ENCODE measurements around the gene OR1F1. TPM values are rescaled to one million over a fixed set of nuclear protein-coding genes. Genes with fewer than 3 reads are reported as not detected.

OR1F1 gene
- total RNA-seq, 1 experiment from 2014 or later = not detected

DNA sequence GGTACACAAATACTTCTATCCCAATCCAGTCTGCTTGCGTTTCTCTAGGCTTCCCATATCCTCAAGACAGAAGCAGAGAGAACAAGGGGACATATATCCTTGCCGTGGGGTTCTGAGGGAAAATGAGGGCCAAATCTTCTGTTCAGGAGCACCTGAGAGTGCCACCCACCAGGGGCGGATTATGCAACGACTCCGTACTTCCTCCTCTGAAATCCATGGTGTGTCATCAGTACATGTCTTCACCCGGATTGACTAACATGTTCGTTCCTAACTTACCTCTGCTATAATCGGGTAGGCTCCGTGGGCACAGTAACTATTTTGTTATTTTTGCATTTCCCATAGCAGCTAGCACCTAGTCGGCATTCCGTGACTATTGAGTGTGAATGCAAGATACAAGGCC is 54.7 kb downstream of the OR1F1 start:
- CTCF ChIA-PET = no interaction called here

GRCh38 chr16:3243882-3244281 is 55.9 kb downstream of the OR1F1 start:
- TF ChIP-seq, protein P1, sequence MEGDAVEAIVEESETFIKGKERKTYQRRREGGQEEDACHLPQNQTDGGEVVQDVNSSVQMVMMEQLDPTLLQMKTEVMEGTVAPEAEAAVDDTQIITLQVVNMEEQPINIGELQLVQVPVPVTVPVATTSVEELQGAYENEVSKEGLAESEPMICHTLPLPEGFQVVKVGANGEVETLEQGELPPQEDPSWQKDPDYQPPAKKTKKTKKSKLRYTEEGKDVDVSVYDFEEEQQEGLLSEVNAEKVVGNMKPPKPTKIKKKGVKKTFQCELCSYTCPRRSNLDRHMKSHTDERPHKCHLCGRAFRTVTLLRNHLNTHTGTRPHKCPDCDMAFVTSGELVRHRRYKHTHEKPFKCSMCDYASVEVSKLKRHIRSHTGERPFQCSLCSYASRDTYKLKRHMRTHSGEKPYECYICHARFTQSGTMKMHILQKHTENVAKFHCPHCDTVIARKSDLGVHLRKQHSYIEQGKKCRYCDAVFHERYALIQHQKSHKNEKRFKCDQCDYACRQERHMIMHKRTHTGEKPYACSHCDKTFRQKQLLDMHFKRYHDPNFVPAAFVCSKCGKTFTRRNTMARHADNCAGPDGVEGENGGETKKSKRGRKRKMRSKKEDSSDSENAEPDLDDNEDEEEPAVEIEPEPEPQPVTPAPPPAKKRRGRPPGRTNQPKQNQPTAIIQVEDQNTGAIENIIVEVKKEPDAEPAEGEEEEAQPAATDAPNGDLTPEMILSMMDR (conservative IDR thresholded peaks at IDR 0.05; ENCODE audit: low read depth, low read length) = no peak
- TF ChIP-seq EZH2 (IDR thresholded peaks at IDR 0.05; ENCODE audit: borderline replicate concordance, low read depth, low read length, poor library complexity, severe bottlenecking) = no peak
- Histone ChIP-seq H3K27ac (ENCODE audit: low read depth, low read length, poor library complexity, severe bottlenecking) (no peak overlapping the region), H3K27me3 (replicated peaks; ENCODE audit: insufficient read depth, low read depth, low read length, poor library complexity) (no peaks in the 10 kb centered on the region), H3K36me3 (ENCODE audit: insufficient read depth, low read length, poor library complexity, severe bottlenecking) (no peaks in the 10 kb centered on the region), H3K4me3 (ENCODE audit: low read depth, low read length, poor library complexity, severe bottlenecking) (no peak overlapping the region), H3K9me3 (ENCODE audit: low read depth, low read length, poor library complexity, severe bottlenecking) (no peaks in the 10 kb centered on the region), H3K4me1 (ENCODE audit: insufficient read depth, low read length, poor library complexity, severe bottlenecking) (no peaks in the 10 kb centered on the region)
- CTCF ChIA-PET = no interaction called here
- intact Hi-C loops (cut with micrococcal nuclease; ENCODE audit: unreplicated experiment) = no loop called here
- DNase-seq (ENCODE audit: low spot score) = no peak
- POLR2A ChIA-PET (ENCODE audit: low non-redundant PET) = no interaction called here
- BruUV-seq (replicated peaks) = no TSS peak

More for the DNA sequence above, 54.7 kb downstream of the OR1F1 start:
- TF ChIP-seq, protein P1 (conservative IDR thresholded peaks at IDR 0.05; ENCODE audit: low read depth, low read length) = no peak
- TF ChIP-seq EZH2 (IDR thresholded peaks at IDR 0.05; ENCODE audit: borderline replicate concordance, low read depth, low read length, poor library complexity, severe bottlenecking) = no peak
- Histone ChIP-seq H3K4me3 (ENCODE audit: low read depth, low read length, poor library complexity, severe bottlenecking) (no peak overlapping the region), H3K4me1 (ENCODE audit: insufficient read depth, low read length, poor library complexity, severe bottlenecking) (no peaks in the 10 kb centered on the region), H3K27ac (ENCODE audit: low read depth, low read length, poor library complexity, severe bottlenecking) (no peak overlapping the region), H3K27me3 (replicated peaks; ENCODE audit: insufficient read depth, low read depth, low read length, poor library complexity) (no peaks in the 10 kb centered on the region), H3K36me3 (ENCODE audit: insufficient read depth, low read length, poor library complexity, severe bottlenecking) (no peaks in the 10 kb centered on the region), H3K9me3 (ENCODE audit: low read depth, low read length, poor library complexity, severe bottlenecking) (no peaks in the 10 kb centered on the region)
- no TSS peak for BruUV-seq (replicated peaks)
- DNase-seq (ENCODE audit: low spot score) = no peak
- POLR2A ChIA-PET (ENCODE audit: low non-redundant PET) = no interaction called here
- intact Hi-C loops (cut with micrococcal nuclease; ENCODE audit: unreplicated experiment) = no loop called here

GRCh38 chr16:3246002-3246401 is 58.0 kb downstream of the OR1F1 start:
- ChIA-PET POLR2A (ENCODE audit: low non-redundant PET) (no interaction called here), CTCF (no interaction called here)
- Histone ChIP-seq H3K27ac (ENCODE audit: low read depth, low read length, poor library complexity, severe bottlenecking) (no peak overlapping the region), H3K4me3 (ENCODE audit: low read depth, low read length, poor library complexity, severe bottlenecking) (no peak overlapping the region), H3K4me1 (ENCODE audit: insufficient read depth, low read length, poor library complexity, severe bottlenecking) (no peaks in the 10 kb centered on the region), H3K36me3 (ENCODE audit: insufficient read depth, low read length, poor library complexity, severe bottlenecking) (no peaks in the 10 kb centered on the region), H3K27me3 (replicated peaks; ENCODE audit: insufficient read depth, low read depth, low read length, poor library complexity) (no peaks in the 10 kb centered on the region), H3K9me3 (ENCODE audit: low read depth, low read length, poor library complexity, severe bottlenecking) (no peaks in the 10 kb centered on the region)
- TF ChIP-seq EZH2 (IDR thresholded peaks at IDR 0.05; ENCODE audit: borderline replicate concordance, low read depth, low read length, poor library complexity, severe bottlenecking) = no peak
- TF ChIP-seq, protein P1 (conservative IDR thresholded peaks at IDR 0.05; ENCODE audit: low read depth, low read length) = no peak
- BruUV-seq (replicated peaks) = no TSS peak
- no peak for DNase-seq (ENCODE audit: low spot score)
- intact Hi-C loops (cut with micrococcal nuclease; ENCODE audit: unreplicated experiment) = no loop called here

Measured in A673 (cell line).